Immature natural killer cell (primary cell): ENCODE results near the gene ARFGAP1. TPM values are rescaled to one million over a fixed set of nuclear protein-coding genes. Genes with fewer than 3 reads are reported as not detected.

ENCODE experiments used
- DNase-seq, 3 donors: peaks; one replicate each; pipeline ENCODE4 v3.0.0; 2022; ENCODE audit warnings: mixed read lengths in 1 of 3
- H3K27ac Mint-ChIP-seq, 6 donors: one replicate each; pipeline ENCODE4 v1.8.0; 2020; ENCODE audit warnings: mixed read lengths in 6 of 6, mild to moderate bottlenecking in 5 of 6, inconsistent platforms in 4 of 6, moderate library complexity in 3 of 6
- H3K27me3 Mint-ChIP-seq, 3 donors: one replicate each; pipeline ENCODE4 v1.8.0; 2020 to 2021; ENCODE audit warnings: low read depth in 3 of 3, mild to moderate bottlenecking in 3 of 3, mixed read lengths in 3 of 3, moderate library complexity in 3 of 3, inconsistent platforms in 1 of 3
- H3K36me3 Mint-ChIP-seq, 3 donors: one replicate each; pipeline ENCODE4 v1.8.0; 2020; ENCODE audit warnings: mixed read lengths in 3 of 3, inconsistent platforms in 2 of 3, mild to moderate bottlenecking in 2 of 3
- H3K4me1 Mint-ChIP-seq, 2 donors: one replicate each; pipeline ENCODE4 v1.8.0; 2020; ENCODE audit warnings: inconsistent platforms in 2 of 2, mild to moderate bottlenecking in 2 of 2, mixed read lengths in 2 of 2, moderate library complexity in 1 of 2
- H3K4me3 Mint-ChIP-seq, 5 donors: one replicate each; pipeline ENCODE4 v1.8.0; 2020; ENCODE audit warnings: mild to moderate bottlenecking in 5 of 5, mixed read lengths in 5 of 5, inconsistent platforms in 3 of 5, moderate library complexity in 3 of 5
- H3K9me3 Mint-ChIP-seq, 6 donors: one replicate each; pipeline ENCODE4 v1.8.0; 2020; ENCODE audit warnings: mild to moderate bottlenecking in 6 of 6, mixed read lengths in 6 of 6, inconsistent platforms in 4 of 6, moderate library complexity in 3 of 6
- polyA plus RNA-seq, 3 donors: library from polyadenylated mRNA; unstranded; fragments of 300-500 nt; fragmentation: Illumina TruSeq; gene quantifications; one replicate each; pipeline ENCODE4 v1.2.3, GENCODE V29; 2021

The ARFGAP1 gene
- polyA plus RNA-seq, 3 donors from 2014 or later, result 8.8 to 20.9 (median 16.5) TPM

DNA sequence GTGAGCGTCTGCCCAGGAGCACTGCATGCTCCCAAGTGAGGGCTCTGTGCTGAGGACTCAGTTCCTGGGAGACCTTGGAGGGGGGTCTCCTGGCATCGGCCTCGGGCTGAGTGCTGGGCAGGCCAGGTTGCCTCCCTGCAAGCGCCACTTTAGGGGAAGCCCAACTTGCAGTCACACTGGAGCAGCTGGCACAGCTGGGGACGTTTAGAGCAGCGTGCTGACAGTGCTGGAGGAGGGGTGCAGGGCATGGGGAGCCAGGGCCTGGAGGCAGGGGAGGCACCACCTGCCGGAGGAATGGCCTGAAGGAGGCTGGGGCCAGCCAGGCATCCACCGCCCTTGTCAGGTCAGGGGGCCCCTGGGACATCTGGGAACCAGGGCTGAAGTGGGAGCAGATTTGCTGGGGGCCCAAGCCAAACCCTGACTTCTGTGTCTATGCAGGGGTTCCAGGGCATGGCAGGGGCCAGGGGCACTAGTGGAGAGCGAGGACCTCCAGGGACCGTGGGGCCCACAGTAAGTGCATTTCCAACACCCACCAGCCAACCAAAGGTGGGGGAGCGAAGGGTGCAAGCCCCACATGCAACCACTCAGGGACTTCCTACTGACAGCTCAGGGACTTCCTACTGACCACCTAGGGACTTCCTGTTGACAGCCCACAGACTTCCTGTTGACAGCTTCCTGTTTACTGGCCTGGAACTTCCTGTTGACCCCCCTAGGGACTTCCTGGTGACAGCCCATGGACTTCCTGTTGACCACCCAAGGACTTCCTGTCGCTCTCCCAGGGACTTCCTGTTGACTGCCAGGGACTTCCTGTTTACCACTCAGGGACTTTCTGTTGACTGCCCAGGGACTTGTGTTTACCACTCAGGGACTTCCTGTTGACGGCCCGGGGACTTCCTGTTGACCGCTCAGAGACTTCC lies 54.0 kb downstream of the ARFGAP1 start:
- H3K4me1 Mint-ChIP-seq, result peaks cover 0 to 7% of the 10 kb centered on the region in 2 donors
- H3K9me3 Mint-ChIP-seq, result peaks cover 0 to 3% (median under 1%) of the 10 kb centered on the region in 6 donors
- H3K27me3 Mint-ChIP-seq, result peaks cover 0 to 11% (median 2%) of the 10 kb centered on the region in 3 donors
- peak overlapping the region; percentile 42 to 94 (median 82) for H3K27ac Mint-ChIP-seq
- H3K4me3 Mint-ChIP-seq, result peak overlapping the region in 1 of 5 donors; percentile 14
- H3K36me3 Mint-ChIP-seq, result no peaks in the 10 kb centered on the region
- no peak for DNase-seq

DNA sequence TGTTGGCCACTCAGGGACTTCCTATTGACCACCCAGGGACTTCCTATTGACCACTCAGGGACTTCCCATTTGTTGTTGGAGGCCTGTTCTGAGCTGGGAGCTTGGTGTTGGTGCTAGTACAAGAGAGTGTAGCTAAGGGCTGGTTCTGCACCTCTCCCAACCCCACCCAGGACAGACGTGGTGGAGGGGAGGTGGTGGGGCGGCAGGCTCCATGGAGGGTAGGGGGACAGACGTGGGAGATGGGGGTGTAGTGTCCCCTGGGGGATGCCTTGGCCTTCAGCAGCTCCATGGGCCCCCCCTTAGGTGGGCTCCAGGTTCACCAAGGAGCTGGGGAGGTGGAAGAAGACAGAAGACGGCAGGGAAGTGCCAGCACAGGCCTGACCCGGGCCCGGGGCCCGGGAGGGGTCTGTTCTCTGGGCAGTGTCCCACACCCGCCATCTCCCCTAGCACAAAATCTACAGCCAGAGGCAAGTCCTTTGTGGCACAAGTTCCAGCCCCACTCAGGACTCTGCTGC lies 54.7 kb downstream of the ARFGAP1 start:
- peaks cover 0 to 7% of the 10 kb centered on the region in 2 donors for H3K4me1 Mint-ChIP-seq
- peak overlapping the region in 1 of 5 donors; percentile 14 for H3K4me3 Mint-ChIP-seq
- H3K9me3 Mint-ChIP-seq, result peaks cover 0 to 8% (median 6%) of the 10 kb centered on the region in 6 donors
- peaks cover 0 to 11% (median 2%) of the 10 kb centered on the region in 3 donors for H3K27me3 Mint-ChIP-seq
- peaks cover 0 to 3% (median 0%) of the 10 kb centered on the region in 3 donors for H3K36me3 Mint-ChIP-seq
- peak overlapping the region; percentile 42 to 94 (median 82) for H3K27ac Mint-ChIP-seq
- no peak for DNase-seq

DNA sequence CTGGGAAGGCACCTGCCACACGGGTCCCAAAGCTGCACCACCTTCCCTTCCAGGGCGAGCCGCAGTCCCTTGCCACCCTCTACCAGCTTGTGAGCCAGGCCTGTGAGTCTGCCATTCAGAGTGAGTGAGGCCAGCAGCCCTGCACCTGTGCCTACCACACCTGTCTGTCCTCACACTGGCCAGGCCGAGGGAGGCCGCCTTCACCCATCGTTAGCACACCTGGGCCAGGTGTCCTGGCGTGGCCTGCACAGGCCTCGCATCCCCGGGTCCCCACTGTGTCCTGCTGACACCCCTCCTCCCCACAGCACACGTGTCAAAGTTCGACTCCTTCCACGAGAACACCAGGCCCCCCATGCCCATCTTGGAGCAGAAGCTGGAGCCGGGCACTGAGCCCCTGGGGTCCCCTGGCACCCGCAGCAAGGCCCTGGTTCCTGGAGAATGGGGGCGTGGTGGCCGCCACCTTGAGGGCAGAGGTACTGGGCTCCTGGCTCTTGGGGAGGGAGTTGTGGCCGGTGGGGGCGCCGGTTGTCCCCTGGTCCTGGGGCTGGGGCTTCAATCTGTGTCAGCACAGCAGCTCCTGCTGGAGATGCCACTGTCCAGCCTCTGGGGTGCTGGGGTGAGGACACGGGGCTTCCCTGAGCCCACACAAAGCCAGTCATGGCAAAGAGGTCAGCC lies 55.5 kb downstream of the ARFGAP1 start:
- H3K9me3 Mint-ChIP-seq, result peaks cover 0 to 8% (median 6%) of the 10 kb centered on the region in 6 donors
- no peak for DNase-seq
- no peak overlapping the region for H3K4me3 Mint-ChIP-seq
- peaks cover 0 to 7% of the 10 kb centered on the region in 2 donors for H3K4me1 Mint-ChIP-seq
- peaks cover 0 to 3% (median 0%) of the 10 kb centered on the region in 3 donors for H3K36me3 Mint-ChIP-seq
- H3K27me3 Mint-ChIP-seq, result peaks cover 0 to 9% (median 2%) of the 10 kb centered on the region in 3 donors
- H3K27ac Mint-ChIP-seq, result peak overlapping the region in 3 of 6 donors; percentile 55 to 92 (median 73)

DNA sequence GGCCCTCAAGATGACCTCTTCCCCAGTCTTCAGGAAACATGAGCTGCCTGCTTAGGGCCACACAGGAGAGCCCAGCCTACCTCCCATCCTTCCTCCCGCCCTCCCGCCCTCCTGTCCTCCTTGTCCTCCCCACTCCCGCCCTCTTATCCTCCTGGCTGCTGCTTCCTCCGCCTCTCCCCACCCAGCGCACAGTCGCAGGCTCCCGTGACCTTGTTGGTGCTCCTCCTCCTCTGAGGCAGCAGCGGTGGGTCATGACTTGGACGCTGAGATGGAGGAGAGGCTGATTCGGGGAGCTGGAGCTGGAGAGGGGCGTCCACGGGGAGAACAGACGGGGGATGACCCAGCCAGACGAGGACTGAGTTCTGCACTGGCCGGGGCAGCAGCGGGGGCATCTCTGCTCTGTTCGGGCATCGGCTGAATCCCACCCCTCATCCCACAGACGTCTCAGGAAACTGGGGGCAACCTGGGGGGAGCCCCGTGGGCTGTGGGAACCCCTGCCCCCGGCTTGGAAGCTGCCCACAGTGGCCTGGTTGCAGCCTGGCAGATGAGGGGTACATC lies 56.2 kb downstream of the ARFGAP1 start:
- H3K36me3 Mint-ChIP-seq, result peaks cover 0 to 3% (median 0%) of the 10 kb centered on the region in 3 donors
- no peak for DNase-seq
- peaks cover 0 to 7% of the 10 kb centered on the region in 2 donors for H3K4me1 Mint-ChIP-seq
- peaks cover 0 to 8% (median 6%) of the 10 kb centered on the region in 6 donors for H3K9me3 Mint-ChIP-seq
- H3K27ac Mint-ChIP-seq, result no peak overlapping the region
- H3K4me3 Mint-ChIP-seq, result no peak overlapping the region
- peaks cover 0 to 6% (median under 1%) of the 10 kb centered on the region in 3 donors for H3K27me3 Mint-ChIP-seq

DNA sequence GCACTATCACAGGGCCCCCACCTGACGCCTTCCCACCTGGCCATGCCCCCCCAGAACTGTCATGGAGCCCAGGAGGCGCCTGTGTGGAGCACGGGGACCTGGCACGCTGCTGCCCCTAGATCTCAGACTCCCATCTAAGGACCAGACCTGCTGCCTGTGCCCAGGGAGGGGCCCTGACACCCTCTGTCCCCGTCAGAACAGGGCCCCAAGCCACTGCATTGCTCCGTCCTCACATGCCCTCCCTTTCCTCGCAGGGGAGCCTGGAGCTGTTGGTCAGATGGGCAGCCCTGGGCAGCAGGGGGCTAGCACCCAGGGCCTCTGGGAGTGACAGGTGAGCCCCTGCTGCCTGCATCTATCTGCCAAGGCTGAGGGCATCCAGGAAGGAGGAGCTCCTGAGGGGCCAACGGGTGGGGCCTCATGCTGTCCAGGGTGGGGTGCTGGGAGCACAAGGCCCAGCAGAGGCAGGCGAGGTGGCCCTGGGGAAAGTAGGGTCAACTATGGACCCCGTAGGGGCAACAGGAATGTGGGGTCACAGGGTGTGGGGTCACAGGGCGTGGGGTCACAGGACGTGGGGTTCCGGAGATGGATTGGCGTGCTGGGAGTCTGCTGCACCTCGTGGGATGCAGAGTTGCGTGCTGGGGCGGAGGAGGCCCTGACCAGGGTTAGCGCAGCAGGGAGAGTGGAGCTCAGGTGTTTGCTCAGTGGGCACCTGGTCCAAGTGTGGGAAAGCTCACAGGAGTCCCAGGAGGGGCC lies 56.9 kb downstream of the ARFGAP1 start:
- H3K4me1 Mint-ChIP-seq, result peaks cover 0 to 7% of the 10 kb centered on the region in 2 donors
- H3K4me3 Mint-ChIP-seq, result no peak overlapping the region
- H3K36me3 Mint-ChIP-seq, result peaks cover 0 to 3% (median 0%) of the 10 kb centered on the region in 3 donors
- H3K27ac Mint-ChIP-seq, result no peak overlapping the region
- peaks cover 0 to 4% (median 0%) of the 10 kb centered on the region in 3 donors for H3K27me3 Mint-ChIP-seq
- DNase-seq, result no peak
- H3K9me3 Mint-ChIP-seq, result peaks cover 0 to 8% (median 6%) of the 10 kb centered on the region in 6 donors

DNA sequence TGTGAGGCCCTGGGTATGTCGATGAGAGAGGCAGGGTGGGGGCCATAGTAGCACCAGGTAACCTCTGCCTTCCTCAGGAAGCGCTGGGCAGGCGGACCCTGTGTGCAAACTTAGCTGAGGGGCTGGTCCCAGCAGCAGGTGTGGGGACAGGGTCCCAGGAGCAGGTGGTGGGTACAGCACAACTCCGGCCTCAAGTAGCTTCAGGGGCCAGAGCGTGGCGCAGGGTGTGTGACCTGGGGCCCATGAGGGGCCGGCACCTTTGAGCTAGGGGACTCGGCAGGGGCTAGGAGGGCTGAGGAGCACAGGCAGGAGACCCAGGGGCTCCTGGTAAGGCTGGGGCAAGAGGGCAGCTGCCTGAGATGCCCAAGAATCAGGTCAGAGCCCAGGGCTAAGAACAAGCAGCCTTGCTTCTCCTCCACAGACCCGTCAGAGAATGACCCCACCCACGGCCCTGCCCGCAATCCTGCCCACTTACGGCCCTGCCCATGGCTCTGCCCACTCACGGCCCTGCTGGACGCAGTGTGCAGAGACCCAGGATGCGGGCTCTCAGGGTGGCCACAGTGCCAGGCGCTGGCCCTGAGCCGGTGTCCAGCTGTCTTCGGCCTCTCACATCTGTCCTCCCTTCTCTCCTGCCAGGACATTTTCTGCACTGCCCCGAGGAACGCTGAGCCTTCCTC lies 57.6 kb downstream of the ARFGAP1 start:
- peaks cover 0 to 4% (median 0%) of the 10 kb centered on the region in 3 donors for H3K27me3 Mint-ChIP-seq
- H3K4me1 Mint-ChIP-seq, result peaks cover 0 to 7% of the 10 kb centered on the region in 2 donors
- peaks cover 0 to 3% (median 0%) of the 10 kb centered on the region in 3 donors for H3K36me3 Mint-ChIP-seq
- peak overlapping the region in 1 of 6 donors; percentile 61 for H3K27ac Mint-ChIP-seq
- DNase-seq, result no peak
- no peak overlapping the region for H3K4me3 Mint-ChIP-seq
- peaks cover 0 to 8% (median 6%) of the 10 kb centered on the region in 6 donors for H3K9me3 Mint-ChIP-seq

DNA sequence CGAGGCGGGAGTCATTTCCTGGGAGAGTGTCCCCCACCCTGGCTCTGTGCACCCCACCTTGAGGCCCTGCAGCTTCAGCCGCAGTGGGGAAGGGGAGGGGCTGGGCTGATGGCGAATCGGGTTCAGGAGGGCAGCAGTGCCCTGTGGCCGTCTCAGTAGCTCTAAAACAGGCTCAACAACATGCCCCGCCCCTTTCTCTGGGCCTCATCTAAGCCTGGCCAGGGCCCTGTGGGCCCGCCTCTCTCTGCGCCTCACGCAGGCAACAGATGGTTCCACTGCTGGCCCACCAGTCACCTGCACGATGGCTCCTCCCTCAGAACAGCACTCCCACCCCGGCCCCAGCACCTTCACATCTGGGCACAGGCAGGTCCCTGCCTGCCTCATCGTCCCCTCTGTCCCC lies 58.3 kb downstream of the ARFGAP1 start:
- Mint-ChIP-seq H3K4me3 (no peak overlapping the region), H3K27ac (no peak overlapping the region), H3K9me3 (peaks cover 0 to 8% (median 6%) of the 10 kb centered on the region in 6 donors), H3K36me3 (peaks cover 0 to 3% (median 0%) of the 10 kb centered on the region in 3 donors), H3K4me1 (peaks cover 0 to 7% of the 10 kb centered on the region in 2 donors), H3K27me3 (peaks cover 0 to 4% (median 3%) of the 10 kb centered on the region in 3 donors)
- DNase-seq, result no peak

DNA sequence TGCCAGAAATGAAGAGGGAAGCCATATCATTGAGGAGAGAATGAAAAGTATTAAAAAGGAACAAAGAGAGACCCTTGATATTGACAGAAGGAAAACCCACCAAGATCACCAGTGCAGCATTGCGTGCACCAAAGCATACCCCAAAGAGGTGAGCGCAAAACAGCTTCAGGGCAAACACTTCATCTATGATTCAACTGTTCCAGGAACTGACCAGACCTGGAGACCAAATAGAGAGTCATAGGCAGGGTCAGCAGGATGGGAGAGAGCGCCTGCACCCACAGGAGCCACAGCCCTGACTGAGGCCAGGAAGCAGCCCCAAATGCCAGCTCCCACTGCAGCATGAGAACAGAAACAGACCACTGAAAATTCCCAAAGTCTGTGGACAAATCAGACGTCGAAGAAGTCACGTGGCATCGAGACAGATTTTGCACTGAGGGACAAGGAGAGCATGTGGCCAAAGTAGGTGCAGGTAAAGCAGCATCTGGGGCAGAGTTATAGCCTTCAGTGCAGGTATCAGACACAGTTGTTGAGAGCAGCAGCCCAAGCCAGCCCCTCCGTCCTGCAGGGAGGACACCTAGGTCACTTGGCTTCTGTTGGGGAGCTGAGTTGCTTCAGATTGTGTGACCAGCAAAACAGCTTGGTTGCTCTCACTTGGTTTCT lies 59.3 kb downstream of the ARFGAP1 start:
- H3K4me3 Mint-ChIP-seq, result no peak overlapping the region
- DNase-seq, result no peak
- H3K4me1 Mint-ChIP-seq, result peaks cover 0 to 4% of the 10 kb centered on the region in 2 donors
- no peak overlapping the region for H3K27ac Mint-ChIP-seq
- H3K27me3 Mint-ChIP-seq, result peaks cover 0 to 6% (median 4%) of the 10 kb centered on the region in 3 donors
- peaks cover 0 to 3% (median 0%) of the 10 kb centered on the region in 3 donors for H3K36me3 Mint-ChIP-seq
- H3K9me3 Mint-ChIP-seq, result peaks cover 0 to 8% (median 6%) of the 10 kb centered on the region in 6 donors

DNA sequence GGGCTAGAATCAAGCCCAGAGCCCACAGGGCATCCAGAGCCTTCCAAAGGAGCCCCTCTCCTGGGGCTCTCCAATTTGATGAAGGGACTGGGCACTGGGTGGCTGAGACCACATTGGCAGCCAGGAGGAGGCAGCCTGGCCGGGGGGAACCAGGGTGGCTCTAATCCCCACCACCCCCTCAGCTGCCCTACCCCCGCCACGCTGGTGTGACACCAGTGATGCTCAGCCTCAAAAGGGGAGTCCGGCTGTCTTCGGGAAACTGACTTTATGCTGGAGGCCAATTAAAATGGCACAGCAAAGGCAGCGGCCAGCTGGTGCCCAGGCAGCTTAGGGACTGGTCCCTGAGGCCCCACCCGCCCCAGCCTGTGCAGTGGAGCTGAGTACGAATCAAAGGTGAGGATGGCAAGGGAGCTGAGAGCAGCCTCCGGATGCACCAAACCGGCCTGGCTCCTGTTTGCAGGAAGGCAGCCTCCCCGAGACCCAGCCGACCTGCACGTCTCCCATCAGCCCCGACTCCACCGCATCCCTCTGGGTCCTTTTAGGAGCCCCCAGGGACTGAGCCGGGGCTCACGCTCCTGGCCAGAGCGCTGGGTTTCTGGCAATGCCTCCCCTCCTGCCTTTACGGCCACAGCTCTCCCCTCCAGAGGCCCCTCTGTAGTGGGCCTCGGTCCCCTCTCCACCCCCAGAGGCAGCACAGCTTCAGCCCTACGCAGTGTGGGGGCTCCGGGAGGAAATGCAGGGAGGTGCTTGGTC lies 60.1 kb downstream of the ARFGAP1 start:
- H3K4me3 Mint-ChIP-seq, result no peak overlapping the region
- no peaks in the 10 kb centered on the region for H3K4me1 Mint-ChIP-seq
- peaks cover 0 to 3% (median 0%) of the 10 kb centered on the region in 3 donors for H3K36me3 Mint-ChIP-seq
- no peak for DNase-seq
- H3K27me3 Mint-ChIP-seq, result peaks cover 0 to 8% (median 6%) of the 10 kb centered on the region in 3 donors
- peaks cover 0 to 8% (median 6%) of the 10 kb centered on the region in 6 donors for H3K9me3 Mint-ChIP-seq
- no peak overlapping the region for H3K27ac Mint-ChIP-seq

DNA sequence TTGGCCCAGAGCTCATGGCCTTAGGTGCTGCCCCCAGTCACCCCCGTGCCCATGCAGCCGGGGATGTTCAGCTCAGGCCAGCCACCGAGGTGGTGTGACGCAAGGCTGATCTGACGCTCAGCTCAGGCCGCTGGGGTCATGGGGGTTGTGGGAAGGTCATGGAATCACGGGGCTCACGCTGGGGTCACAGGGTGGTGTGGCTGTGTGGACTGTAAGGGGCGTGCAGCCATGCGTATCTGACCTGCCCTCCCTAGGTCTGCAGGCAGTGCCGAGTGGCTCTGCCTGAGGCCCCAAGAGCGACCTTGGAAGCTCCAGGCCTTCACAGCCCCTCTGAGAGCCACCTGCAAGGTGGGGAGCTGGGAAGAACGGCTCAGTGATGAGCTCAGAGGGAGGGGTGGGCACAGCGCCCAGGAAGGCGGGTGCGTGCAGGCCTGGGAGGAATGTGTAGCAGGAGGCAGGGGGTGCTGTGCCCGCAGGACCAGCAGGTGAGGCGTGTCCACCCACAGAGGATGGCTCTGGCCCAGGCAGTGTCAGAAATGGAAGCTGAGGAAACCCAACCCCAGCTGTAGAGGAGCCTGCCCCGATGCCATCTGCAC lies 60.7 kb downstream of the ARFGAP1 start:
- H3K4me1 Mint-ChIP-seq, result no peaks in the 10 kb centered on the region
- no peak for DNase-seq
- H3K27me3 Mint-ChIP-seq, result peaks cover 2 to 6% (median 5%) of the 10 kb centered on the region in 3 donors
- H3K36me3 Mint-ChIP-seq, result peaks cover 0 to 3% (median 0%) of the 10 kb centered on the region in 3 donors
- no peak overlapping the region for H3K4me3 Mint-ChIP-seq
- H3K9me3 Mint-ChIP-seq, result peaks cover 0 to 8% (median 6%) of the 10 kb centered on the region in 6 donors
- H3K27ac Mint-ChIP-seq, result no peak overlapping the region

DNA sequence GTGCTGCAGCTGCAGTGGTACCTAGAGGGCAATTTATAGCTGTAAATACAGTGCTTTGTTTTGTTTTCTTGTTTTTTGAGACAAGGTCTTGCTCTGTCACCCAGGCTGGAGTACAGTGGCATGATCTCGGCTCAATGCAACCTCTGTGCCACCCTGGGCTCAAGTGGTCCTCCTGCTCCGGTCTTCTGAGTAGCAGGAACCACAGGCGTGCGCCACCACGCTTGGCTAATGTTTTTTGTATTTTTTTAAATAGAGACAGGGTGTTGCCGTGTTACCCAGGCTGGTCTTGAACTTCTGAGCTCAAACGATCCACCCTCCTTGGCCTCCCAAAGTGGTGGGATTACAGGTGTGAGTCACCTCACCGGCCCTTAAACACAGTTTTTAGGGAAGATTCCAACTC lies 61.7 kb downstream of the ARFGAP1 start:
- no peak overlapping the region for H3K4me3 Mint-ChIP-seq
- DNase-seq, result no peak
- no peak overlapping the region for H3K27ac Mint-ChIP-seq
- peaks cover 2 to 6% (median 5%) of the 10 kb centered on the region in 3 donors for H3K27me3 Mint-ChIP-seq
- H3K9me3 Mint-ChIP-seq, result peaks cover 0 to 8% (median 6%) of the 10 kb centered on the region in 6 donors
- no peaks in the 10 kb centered on the region for H3K4me1 Mint-ChIP-seq
- H3K36me3 Mint-ChIP-seq, result peaks cover 0 to 3% (median 0%) of the 10 kb centered on the region in 3 donors
